Activated CD4-positive, alpha-beta T cell treated with anti-CD3 and anti-CD28 coated beads, Interleukin-2, amount 10 ng/mL, durations not matched to agents 24 days and 14 days (primary cell): ENCODE data around the gene MMP23B. TPM values are rescaled to one million over a fixed set of nuclear protein-coding genes. Genes with fewer than 3 reads are reported as not detected.
"Not testable (repeated sequence)": the region's sequence is repeated elsewhere in the genome, so short reads cannot be mapped to it uniquely, and the experiment has no call there.

Experiments used
- DNase-seq: peaks from one replicate; pipeline ENCODE4 v3.0.0; 2022
- H3K27ac Mint-ChIP-seq: one replicate; pipeline ENCODE4 v1.8.0; 2022; ENCODE audit warnings: mild to moderate bottlenecking, mixed read lengths
- H3K27me3 Mint-ChIP-seq: one replicate; pipeline ENCODE4 v1.8.0; 2022; ENCODE audit warnings: mixed read lengths
- H3K36me3 Mint-ChIP-seq: one replicate; pipeline ENCODE4 v1.8.0; 2022; ENCODE audit warnings: low read depth, mild to moderate bottlenecking, mixed read lengths
- H3K4me1 Mint-ChIP-seq: one replicate; pipeline ENCODE4 v1.8.0; 2021; ENCODE audit warnings: mixed read lengths
- H3K4me3 Mint-ChIP-seq: one replicate; pipeline ENCODE4 v1.8.0; 2022; ENCODE audit warnings: mild to moderate bottlenecking, moderate library complexity, mixed read lengths
- H3K9me3 Mint-ChIP-seq: one replicate; pipeline ENCODE4 v1.8.0; 2021; ENCODE audit warnings: mixed read lengths
- intact Hi-C: fragments of 100-400 bp; cut with micrococcal nuclease; formaldehyde crosslinking; loops from one replicate; pipeline ENCODE4 v1.15.1; 2023
- total RNA-seq: library from RNA; stranded (reverse); gene quantifications from 2 replicates; pipeline ENCODE4 v1.2.3, GENCODE V29; 2022

Gene MMP23B
- total RNA-seq: 1.2 and 1.5 TPM in 2 replicates

DNA sequence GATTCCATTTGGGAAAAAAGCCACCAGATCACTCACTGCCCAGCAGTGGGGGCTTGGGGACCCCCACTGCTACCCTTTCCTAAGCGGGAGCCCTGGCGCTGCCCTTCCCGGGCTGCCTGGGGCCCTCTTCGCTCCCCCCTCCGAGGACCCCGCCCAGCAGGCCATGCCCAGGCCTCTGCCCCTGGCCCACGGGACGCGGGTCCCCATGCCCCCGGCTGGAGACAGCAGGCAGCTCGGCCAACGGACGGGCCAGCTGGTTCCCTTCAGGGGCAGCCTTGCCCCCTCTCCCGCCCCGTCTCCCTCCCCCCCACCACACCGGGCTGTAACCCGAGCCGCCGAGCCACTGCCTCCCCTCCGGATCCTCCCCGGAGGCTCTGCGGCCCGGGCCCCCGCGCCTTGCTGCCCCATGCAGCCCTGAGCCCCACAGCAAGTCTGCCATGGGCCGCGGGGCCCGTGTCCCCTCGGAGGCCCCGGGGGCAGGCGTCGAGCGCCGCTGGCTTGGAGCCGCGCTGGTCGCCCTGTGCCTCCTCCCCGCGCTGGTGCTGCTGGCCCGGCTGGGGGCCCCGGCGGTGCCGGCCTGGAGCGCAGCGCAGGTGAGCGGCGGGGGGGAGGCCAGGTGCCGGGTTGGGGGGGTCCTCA, at the start of gene MMP23B:
Gene MMP23B, plus strand, starts transcription at position 392 of the 639 bp plus-strand sequence. Its CDS starts 46 bp downstream, at position 438.
- peaks cover 4% of the 10 kb centered on the region for H3K4me1 Mint-ChIP-seq
- DNase-seq: peak; percentile 59
- peaks cover 4% of the 10 kb centered on the region for H3K27me3 Mint-ChIP-seq
- peaks cover 7% of the 10 kb centered on the region for H3K36me3 Mint-ChIP-seq
- no peaks in the 10 kb centered on the region for H3K9me3 Mint-ChIP-seq
- H3K4me3 Mint-ChIP-seq: peak within 1 kb of the TSS; percentile 52
- intact Hi-C loops: loop anchor here (2.0 kb wide), 1 partner anchor 27 kb away; the partner anchor contains the start of gene CDK11B
- peak within 1 kb of the TSS; percentile 62 for H3K27ac Mint-ChIP-seq

DNA sequence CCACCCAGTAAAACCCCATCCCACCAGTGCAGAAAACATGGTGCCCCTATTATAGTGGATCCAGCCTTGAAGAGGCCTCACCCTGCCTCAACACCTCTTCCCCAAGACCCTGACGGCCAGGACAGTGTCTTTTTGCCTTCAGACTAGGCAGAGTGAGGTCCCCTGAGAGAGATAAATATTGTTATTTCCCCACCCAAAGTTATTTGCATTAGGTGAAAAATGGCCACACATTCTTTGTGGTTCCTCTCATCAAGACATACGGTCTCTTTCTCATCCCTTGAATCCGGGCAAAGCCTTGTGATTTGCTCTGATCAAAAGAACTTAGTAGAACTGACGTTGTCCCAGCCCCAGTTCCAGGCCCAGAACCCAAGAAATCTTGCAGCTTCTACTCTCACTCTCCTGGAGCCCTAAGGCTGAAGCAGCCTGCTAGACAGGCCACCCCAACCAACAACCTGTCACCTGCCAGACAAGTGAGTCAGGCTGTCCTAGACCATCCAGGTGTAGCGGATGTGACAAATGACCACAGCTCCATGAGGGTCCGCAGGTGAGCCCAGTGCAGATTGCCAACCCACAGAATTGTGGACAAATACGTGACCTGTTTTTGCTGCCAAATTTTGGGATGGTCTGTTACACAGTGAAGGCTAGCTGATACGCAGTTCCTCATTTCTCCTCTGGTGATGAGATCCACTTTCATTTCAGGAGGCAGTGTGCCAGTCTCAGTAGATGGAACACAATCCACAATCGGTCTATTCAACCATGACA, 49.2 kb upstream of the MMP23B start:
- no peak overlapping the region for H3K4me3 Mint-ChIP-seq
- no peaks in the 10 kb centered on the region for H3K36me3 Mint-ChIP-seq
- H3K27ac Mint-ChIP-seq: no peak overlapping the region
- no peak for DNase-seq
- peaks cover 3% of the 10 kb centered on the region for H3K4me1 Mint-ChIP-seq
- peaks cover 13% of the 10 kb centered on the region for H3K27me3 Mint-ChIP-seq
- H3K9me3 Mint-ChIP-seq: no peaks in the 10 kb centered on the region
- intact Hi-C loops: no loop called here

DNA sequence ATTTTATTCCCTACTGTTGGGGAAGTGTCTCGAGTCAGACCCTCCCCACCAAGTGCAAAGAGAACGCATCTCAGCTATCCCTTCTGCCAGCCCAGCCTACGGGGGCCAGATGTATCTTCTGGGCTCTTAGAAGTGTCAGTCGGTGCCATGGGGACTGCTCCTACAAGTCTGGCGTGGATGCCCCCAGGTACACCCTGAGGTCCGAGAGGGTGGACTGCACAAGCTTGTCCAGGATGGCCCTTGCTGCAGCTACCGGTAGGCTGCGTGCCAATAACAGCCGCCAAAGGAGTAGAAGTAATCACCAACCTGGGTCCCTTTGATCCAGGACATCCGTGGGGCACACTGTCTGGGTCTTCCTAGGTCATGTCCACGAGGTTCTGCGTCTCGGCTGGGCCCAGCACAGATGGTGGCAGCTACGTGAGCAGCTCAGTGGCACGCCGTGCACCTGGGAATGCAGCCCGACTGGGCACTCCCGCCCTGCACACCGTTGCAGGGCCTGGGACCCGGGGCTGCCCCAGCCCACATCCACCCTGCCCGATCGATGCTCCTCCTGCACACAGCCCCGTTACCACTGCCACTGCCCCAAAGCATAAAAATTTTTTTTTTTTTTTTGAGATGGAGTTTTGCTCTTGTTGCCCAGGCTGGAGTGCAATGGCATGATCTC, 48.5 kb upstream of the MMP23B start:
- no peak overlapping the region for H3K27ac Mint-ChIP-seq
- intact Hi-C loops: no loop called here
- peak; percentile 54 for DNase-seq
- no peaks in the 10 kb centered on the region for H3K9me3 Mint-ChIP-seq
- peaks cover 13% of the 10 kb centered on the region for H3K27me3 Mint-ChIP-seq
- no peaks in the 10 kb centered on the region for H3K36me3 Mint-ChIP-seq
- H3K4me3 Mint-ChIP-seq: no peak overlapping the region
- H3K4me1 Mint-ChIP-seq: peaks cover 3% of the 10 kb centered on the region

DNA sequence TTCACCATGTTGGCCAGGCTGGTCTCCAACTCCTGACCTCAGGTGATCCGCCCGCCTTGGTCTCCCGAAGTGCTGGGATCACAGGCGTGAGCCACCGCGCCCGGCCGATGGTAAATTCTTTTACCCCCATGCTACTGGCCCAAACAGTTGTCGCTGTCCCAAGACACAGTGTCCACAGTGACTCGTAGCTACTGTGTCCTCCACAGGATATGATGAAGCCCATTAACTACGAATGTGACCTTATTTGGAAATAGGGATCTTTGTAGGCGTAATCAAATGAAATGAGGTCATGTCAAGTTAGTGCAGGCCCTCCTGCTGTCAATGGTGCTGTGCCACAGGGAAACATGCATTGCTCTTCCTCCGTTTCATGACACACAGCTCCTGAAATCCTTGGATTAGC, 40.5 kb upstream of the MMP23B start:
- H3K36me3 Mint-ChIP-seq: no peaks in the 10 kb centered on the region
- no peaks in the 10 kb centered on the region for H3K27me3 Mint-ChIP-seq
- no peak overlapping the region for H3K27ac Mint-ChIP-seq
- intact Hi-C loops: no loop called here
- H3K4me1 Mint-ChIP-seq: no peaks in the 10 kb centered on the region
- DNase-seq: no peak
- H3K4me3 Mint-ChIP-seq: no peak overlapping the region
- no peaks in the 10 kb centered on the region for H3K9me3 Mint-ChIP-seq

DNA sequence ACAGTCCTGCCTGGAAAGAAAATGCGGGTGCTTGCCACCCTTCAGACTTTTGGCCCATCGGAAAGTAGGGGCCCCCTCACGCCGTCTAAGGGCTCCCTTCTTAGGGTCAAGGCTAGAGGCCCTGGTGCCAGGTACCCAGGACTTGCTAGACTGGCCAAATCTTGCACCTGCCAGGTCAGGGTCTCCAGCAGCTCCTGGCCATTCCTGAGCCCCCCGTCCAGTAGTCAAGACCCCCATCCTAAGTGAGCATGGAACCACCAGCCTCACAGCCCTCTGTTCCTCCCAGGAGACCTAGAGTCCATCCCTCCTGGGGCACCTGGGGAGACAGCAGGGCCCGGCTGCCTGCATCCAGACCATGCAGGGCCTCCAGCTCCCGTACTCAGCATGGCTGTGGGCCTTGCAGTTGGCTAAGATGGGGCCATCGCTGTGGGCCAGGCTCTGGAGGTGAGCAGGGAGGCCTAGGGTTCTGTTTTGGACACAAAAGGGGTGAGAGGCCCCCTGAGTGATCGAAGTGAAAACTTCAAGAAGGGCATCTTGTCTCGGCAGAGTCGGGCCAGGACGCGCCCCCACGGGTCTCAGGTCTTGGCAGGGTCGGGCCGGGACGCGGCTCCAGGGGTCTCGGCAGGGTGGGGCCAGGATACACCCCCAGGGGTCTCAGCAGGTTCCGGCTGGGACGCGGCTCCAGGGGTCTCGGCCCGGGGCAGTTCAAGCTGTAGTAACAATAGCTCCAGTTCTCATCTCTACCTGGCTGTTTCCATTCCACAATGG, 38.0 kb upstream of the MMP23B start:
- intact Hi-C loops: no loop called here
- Mint-ChIP-seq H3K27ac (no peak overlapping the region), H3K4me1 (peaks cover 7% of the 10 kb centered on the region), H3K9me3 (no peaks in the 10 kb centered on the region), H3K4me3 (no peak overlapping the region), H3K27me3 (peaks cover 8% of the 10 kb centered on the region), H3K36me3 (no peaks in the 10 kb centered on the region)
- no peak for DNase-seq

DNA sequence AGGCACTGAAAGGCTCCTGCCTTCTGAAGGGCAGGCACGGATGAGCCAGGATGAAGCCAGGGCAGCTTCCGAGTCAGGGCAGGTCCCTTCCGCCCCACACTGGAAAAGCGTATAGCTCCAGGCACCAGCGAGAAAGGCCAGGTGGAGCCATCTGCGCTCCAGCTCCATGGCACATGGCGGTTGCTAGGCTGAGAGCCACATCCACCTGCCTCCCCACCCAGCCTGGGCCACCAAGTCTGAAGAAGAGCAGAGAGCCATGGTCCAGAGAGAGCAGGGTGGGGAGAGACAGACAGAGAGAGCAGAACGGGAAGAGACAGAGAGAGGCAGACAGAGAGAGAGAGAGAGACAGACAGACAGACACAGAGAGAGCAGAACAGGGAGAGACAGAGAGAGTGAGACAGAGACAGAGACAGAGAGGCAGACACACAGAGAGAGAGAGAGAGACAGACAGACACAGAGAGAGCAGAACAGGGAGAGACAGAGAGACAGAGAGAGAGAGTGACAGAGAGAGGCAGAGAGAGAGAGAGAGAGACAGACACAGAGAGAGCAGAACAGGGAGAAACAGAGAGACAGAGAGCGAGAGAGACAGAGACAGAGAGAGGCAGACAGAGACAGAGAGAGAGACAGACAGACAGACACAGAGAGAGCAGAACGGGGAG, 37.2 kb upstream of the MMP23B start:
- H3K36me3 Mint-ChIP-seq: no peaks in the 10 kb centered on the region
- H3K9me3 Mint-ChIP-seq: no peaks in the 10 kb centered on the region
- H3K27ac Mint-ChIP-seq: no peak overlapping the region
- peak; percentile 56 for DNase-seq
- intact Hi-C loops: no loop called here
- peaks cover 7% of the 10 kb centered on the region for H3K4me1 Mint-ChIP-seq
- H3K27me3 Mint-ChIP-seq: peaks cover 9% of the 10 kb centered on the region
- H3K4me3 Mint-ChIP-seq: no peak overlapping the region

DNA sequence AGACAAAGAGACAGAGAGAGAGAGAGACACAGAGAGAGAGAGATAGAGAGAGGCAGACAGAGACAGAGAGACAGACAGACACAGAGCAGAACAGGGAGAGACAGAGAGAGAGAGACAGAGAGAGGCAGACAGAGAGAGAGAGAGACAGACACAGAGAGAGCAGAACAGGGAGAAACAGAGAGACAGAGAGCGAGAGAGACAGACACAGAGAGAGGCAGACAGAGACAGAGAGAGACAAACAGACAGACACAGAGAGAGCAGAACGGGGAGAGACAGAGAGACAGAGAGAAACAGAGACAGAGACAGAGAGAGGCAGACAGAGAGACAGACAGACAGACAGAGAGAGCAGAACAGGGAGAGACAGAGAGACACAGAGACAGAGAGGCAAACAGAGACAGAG, 36.6 kb upstream of the MMP23B start:
- H3K9me3 Mint-ChIP-seq, H3K27me3 Mint-ChIP-seq, intact Hi-C loops: not testable (repeated sequence)

DNA sequence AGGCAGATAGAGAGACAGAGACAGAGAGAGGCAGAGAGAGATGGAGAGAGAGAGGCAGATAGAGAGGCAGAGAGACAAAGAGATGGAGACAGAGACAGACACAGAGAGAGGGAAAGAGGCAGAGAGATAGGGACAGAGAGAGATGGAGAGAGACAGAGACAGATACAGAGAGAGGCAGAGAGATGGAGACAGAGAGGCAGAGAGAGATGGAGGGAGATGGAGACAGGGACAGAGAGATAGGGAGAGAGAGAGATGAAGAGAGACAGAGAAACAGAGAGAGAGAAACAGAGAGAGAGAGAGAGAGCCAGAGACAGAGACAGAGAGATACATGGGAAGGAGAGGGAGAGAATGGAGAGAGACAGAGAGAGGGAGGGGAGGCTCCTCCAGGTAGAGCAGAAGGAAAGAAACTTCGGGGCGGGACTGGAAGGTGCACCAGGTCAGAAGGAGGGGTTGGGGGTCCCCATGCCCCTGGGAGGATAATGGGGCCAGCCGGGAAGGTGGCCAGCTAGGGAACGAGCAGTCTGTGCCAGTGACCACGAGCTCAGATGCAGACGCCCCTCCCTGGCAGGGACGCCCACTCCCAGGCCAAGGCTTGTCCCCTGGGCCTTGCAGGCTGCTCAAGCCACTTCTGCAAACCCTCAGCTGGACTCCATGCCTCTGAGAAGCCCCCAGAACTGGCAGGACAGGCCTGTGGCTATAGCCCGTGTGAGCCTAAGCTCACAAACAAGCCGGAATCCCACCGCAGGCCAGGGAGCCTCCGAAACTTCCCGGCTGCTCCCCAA, 35.3 kb upstream of the MMP23B start:
- Mint-ChIP-seq H3K4me3 (no peak overlapping the region), H3K4me1 (peaks cover 7% of the 10 kb centered on the region), H3K27ac (no peak overlapping the region), H3K9me3 (no peaks in the 10 kb centered on the region), H3K36me3 (no peaks in the 10 kb centered on the region), H3K27me3 (peaks cover 9% of the 10 kb centered on the region)
- no peak for DNase-seq
- intact Hi-C loops: no loop called here

More for the DNA sequence above, 36.6 kb upstream of the MMP23B start:
- H3K4me3 Mint-ChIP-seq, H3K4me1 Mint-ChIP-seq, DNase-seq, H3K36me3 Mint-ChIP-seq, H3K27ac Mint-ChIP-seq: not testable (repeated sequence)

DNA sequence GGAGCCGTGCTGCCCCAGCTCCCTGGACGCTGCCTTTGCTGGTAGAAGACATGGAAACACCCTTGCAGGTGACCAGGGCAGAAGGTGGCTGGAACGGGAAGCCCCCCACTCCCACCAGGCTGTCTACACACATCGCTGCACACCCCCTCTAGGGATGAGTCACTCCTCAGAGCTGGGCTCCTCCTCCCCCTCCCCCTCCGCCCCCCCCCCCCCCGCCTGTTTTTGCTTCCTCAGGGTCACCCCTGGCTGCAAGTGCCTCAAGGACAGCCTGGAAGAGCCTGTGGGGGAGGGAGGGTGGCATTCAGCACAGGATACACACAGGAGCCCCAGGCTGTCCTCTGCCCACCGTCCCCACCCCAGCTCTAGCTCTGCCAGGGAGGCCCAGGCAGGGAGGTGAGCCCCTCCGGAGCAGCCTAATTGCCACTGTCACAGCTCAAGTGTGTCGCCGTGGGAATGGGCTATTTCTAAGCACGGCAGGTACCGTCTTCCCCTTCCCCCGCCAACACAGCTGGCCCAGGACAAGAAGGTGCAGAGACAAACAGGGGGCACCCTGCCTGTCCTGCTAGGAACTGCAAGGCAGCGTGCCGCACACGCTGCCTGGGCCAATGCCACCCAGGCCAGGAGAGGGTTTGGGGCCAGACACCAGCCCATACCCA, 34.6 kb upstream of the MMP23B start:
- H3K4me1 Mint-ChIP-seq: peaks cover 7% of the 10 kb centered on the region
- H3K4me3 Mint-ChIP-seq: peak overlapping the region; percentile 31
- H3K36me3 Mint-ChIP-seq: no peaks in the 10 kb centered on the region
- no peak overlapping the region for H3K27ac Mint-ChIP-seq
- intact Hi-C loops: no loop called here
- peak; percentile 63 for DNase-seq
- no peaks in the 10 kb centered on the region for H3K9me3 Mint-ChIP-seq
- H3K27me3 Mint-ChIP-seq: peaks cover 9% of the 10 kb centered on the region

DNA sequence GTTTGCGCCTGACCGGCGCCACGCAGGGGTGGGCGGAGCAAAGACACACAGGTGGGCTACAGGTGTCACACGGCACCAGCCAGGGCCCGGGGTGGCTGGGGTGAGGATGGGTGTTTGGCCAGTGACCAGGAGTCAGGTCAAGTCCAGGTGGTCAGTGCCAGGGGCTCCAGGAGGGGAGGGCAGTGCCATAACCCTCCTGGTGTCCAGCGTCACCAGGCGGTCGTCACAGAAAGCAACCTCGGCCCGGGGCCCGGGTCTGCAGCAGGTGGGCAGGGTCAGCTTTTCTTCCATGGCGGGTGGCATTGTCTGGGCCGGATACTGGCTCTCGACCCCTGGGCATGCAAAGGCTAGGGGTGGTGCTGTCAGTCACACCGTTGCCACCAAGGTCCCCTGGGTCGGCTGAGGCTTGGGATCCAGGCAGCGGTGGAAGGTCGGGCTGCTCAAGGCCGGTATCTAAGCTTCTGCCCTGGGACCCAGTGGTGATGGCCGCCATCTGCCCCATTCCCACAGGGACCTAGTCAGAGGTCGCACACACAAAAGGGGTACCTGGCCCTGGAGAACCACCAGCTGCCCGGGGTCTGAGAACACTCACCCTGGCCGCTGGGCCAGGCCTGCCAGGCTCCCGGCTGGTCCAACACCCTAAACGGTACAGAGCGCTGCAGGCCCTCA, 33.8 kb upstream of the MMP23B start:
- Mint-ChIP-seq H3K36me3 (no peaks in the 10 kb centered on the region), H3K4me3 (peak overlapping the region; percentile 85)
- DNase-seq: no peak

DNA sequence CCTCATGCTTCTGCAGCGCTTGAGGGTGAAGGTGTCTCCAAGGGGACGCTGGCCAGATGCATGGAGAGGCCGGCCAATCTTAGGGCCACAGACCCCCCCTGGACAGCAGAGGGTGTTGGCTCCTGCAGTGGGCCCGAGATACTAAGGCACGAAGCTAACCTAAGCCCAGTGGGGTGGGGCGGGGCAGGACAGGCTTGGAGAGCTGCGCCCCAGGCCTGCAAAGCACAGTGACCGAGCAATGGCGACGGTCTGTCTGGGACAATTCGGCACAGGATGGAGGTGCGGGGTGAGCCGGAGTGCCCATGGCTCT, 33.3 kb upstream of the MMP23B start:
- DNase-seq: no peak
- no peaks in the 10 kb centered on the region for H3K9me3 Mint-ChIP-seq
- peaks cover 9% of the 10 kb centered on the region for H3K27me3 Mint-ChIP-seq
- peaks cover 7% of the 10 kb centered on the region for H3K4me1 Mint-ChIP-seq
- intact Hi-C loops: no loop called here
- H3K27ac Mint-ChIP-seq: peak overlapping the region; percentile 68
- peak overlapping the region; percentile 85 for H3K4me3 Mint-ChIP-seq
- H3K36me3 Mint-ChIP-seq: no peaks in the 10 kb centered on the region

More for the DNA sequence above, 33.8 kb upstream of the MMP23B start:
- Mint-ChIP-seq H3K4me1 (peaks cover 7% of the 10 kb centered on the region), H3K9me3 (no peaks in the 10 kb centered on the region), H3K27me3 (peaks cover 9% of the 10 kb centered on the region), H3K27ac (no peak overlapping the region)
- intact Hi-C loops: no loop called here
